Measurements from ENCODE around the gene ST8SIA2.

ST8SIA2 gene

DNA sequence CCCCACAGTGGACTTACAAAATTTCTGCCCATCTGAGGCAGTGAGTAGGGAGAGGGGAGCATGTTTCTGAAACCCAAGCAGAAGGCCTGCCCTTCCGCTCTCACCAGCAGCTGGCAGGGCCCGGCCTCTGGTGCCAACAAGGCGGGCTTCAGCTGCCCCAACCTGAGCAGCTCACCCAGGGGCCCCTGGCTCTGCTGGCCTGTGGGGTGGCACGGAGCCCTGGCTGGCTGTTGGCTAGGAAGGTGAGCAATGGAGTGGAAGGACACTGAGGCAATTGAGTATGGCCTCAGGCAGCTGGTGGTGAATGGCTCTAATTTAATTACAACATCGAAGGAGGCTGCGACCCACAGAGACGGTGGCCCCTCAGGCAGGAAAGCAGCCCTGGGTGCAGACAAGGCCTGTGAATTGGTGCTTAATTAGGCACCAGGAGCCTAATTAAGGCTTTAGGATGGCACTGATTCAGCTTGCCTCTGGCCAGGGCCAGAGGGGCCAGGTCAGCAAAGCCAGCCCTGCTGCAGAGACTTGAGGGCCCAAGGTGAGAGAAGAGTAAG is 60.9 kb downstream of the ST8SIA2 start:
- TF ChIP-seq ZFX (IDR thresholded peaks at IDR 0.05; ENCODE audit: borderline replicate concordance) (no peak), CTCF (IDR thresholded peaks at IDR 0.05) (no peak)
- H3K27ac ChIP-seq = no peak overlapping the region

- no peak overlapping the region for H3K27ac ChIP-seq
- TF ChIP-seq CTCF (IDR thresholded peaks at IDR 0.05) (no peak), ZFX (IDR thresholded peaks at IDR 0.05; ENCODE audit: borderline replicate concordance) (no peak)
Observed at GRCh38 chr15:92455271-92455670, 61.6 kb downstream of the ST8SIA2 start.

- no peak for TF ChIP-seq CTCF (IDR thresholded peaks at IDR 0.05)
- no peak for TF ChIP-seq ZFX (IDR thresholded peaks at IDR 0.05; ENCODE audit: borderline replicate concordance)
Observed at GRCh38 chr15:92457471-92458041, 63.9 kb downstream of the ST8SIA2 start.

DNA sequence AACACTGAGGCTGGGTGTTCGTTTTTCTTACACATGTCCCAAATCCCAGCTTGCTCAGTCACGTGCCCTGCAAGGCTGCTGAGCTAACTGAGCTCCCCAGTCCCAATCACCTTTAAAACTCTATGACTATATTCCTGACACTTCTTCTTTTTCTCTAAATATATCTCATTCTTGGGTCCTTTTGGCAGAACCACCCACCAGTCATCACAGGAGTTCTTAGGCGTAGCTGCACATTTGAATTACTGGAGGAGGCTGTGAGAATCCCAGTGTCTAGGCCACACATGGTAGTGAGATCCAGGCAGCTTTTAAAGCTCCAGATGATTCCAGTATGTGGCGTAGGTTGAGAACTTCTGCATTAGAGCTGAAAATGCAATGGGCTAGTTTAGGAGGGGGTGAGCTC is 66.3 kb downstream of the ST8SIA2 start:
- H3K27ac ChIP-seq = no peak overlapping the region
- TF ChIP-seq ZFX (IDR thresholded peaks at IDR 0.05; ENCODE audit: borderline replicate concordance) (no peak), CTCF (IDR thresholded peaks at IDR 0.05) (no peak)

More at GRCh38 chr15:92457471-92458041, 63.9 kb downstream of the ST8SIA2 start:
- no peak overlapping the region for H3K27ac ChIP-seq

DNA sequence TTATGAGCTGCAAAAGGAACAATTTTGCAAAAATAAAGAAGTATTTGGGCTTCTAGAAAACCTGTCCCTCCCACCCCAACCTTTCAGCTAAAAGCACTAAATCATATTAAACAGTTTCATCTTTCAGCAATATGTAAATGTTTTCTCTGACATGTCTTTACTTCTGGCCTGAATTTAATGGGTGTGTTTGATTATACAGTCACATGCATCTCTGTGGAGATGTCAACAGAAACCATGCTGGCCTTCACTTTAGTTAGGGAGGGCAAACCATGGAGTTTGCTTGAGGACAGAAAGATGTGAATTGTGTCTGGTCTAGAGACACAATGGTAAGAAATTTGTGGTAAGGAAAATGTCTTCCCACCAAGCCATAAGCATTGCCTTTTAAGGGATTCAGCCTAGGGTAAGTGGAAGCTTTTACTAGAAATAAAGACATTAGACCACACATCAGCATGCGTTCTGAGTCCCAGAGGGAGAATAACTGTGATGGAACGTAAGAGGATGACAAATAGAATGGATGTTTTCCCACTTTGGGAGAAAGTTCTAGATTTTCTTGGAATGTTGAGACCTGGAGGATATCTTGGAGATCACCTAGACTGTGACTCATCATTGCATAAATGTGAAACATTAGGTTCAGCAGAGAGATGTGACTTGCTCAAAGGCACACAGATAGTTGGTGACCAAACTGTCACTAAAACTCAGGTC is 68.9 kb downstream of the ST8SIA2 start:
- no peak overlapping the region for H3K27ac ChIP-seq
- no peak for TF ChIP-seq CTCF (IDR thresholded peaks at IDR 0.05)
- TF ChIP-seq ZFX (IDR thresholded peaks at IDR 0.05; ENCODE audit: borderline replicate concordance) = no peak

- TF ChIP-seq ZFX (IDR thresholded peaks at IDR 0.05; ENCODE audit: borderline replicate concordance) (no peak), CTCF (IDR thresholded peaks at IDR 0.05) (no peak)
- H3K27ac ChIP-seq = no peak overlapping the region
Observed at GRCh38 chr15:92463352-92463751, 69.7 kb downstream of the ST8SIA2 start.

- TF ChIP-seq CTCF (IDR thresholded peaks at IDR 0.05) (no peak), ZFX (IDR thresholded peaks at IDR 0.05; ENCODE audit: borderline replicate concordance) (no peak)
- H3K27ac ChIP-seq = no peak overlapping the region
Observed at GRCh38 chr15:92463826-92464225, 70.1 kb downstream of the ST8SIA2 start.
